Right lobe of liver (tissue), 4 donors: Measurements from ENCODE around the gene PRAF2.

Experiments used
- CTCF ChIP-seq, 4 donors: fragments of 200-600 bp in 3 of 4; fragments of 450-650 bp in 1 of 4; IDR thresholded peaks; one replicate each; pipeline versions ENCODE4 v1.5.1 to v1.8.0; 2016 to 2022; ENCODE audit warnings: antibody characterized with exemption in 4 of 4, mild to moderate bottlenecking in 2 of 4
- POLR2A ChIP-seq: fragments of 450-650 bp; IDR thresholded peaks from one replicate; pipeline ENCODE4 v1.6.1; 2017; ENCODE audit warnings: antibody characterized with exemption, mild to moderate bottlenecking
- donor health status: DM: no; HTN: no; CAD: no.
- donor health status: DM: no; HTN: no; CAD: no.
- donor health status: DM: no; HTN: yes; CAD: no.

GRCh38 chrX:49043220-49043986, 30.4 kb downstream of the PRAF2 start, which contains the start of gene TFE3:
- peak; percentile 49 to 68 (median 57) for TF ChIP-seq CTCF (IDR thresholded peaks at IDR 0.05)
- peak; percentile 77 for TF ChIP-seq POLR2A
